ENCODE measurements around the gene TOX2. TPM values are rescaled to one million over a fixed set of nuclear protein-coding genes. Genes with fewer than 3 reads are reported as not detected.

Gene TOX2
- total RNA-seq, 1 experiment from 2014 or later, result 117 TPM

- no TSS peak for BruUV-seq (replicated peaks)
- Histone ChIP-seq H3K4me1 (ENCODE audit: insufficient read depth, low read length, poor library complexity, severe bottlenecking) (peaks cover 86% of the 10 kb centered on the region), H3K9me3 (ENCODE audit: low read depth, low read length, poor library complexity, severe bottlenecking) (no peaks in the 10 kb centered on the region), H3K27ac (ENCODE audit: low read depth, low read length, poor library complexity, severe bottlenecking) (peak overlapping the region; percentile 78), H3K36me3 (ENCODE audit: insufficient read depth, low read length, poor library complexity, severe bottlenecking) (no peaks in the 10 kb centered on the region), H3K4me3 (ENCODE audit: low read depth, low read length, poor library complexity, severe bottlenecking) (peak overlapping the region; percentile 4), H3K27me3 (replicated peaks; ENCODE audit: insufficient read depth, low read depth, low read length, poor library complexity) (no peaks in the 10 kb centered on the region)
- no peak for DNase-seq (ENCODE audit: low spot score)
- POLR2A ChIA-PET (ENCODE audit: low non-redundant PET), result no interaction called here
- no peak for TF ChIP-seq CTCF (conservative IDR thresholded peaks at IDR 0.05; ENCODE audit: low read depth, low read length)
- TF ChIP-seq EZH2 (IDR thresholded peaks at IDR 0.05; ENCODE audit: borderline replicate concordance, low read depth, low read length, poor library complexity, severe bottlenecking), result no peak
- intact Hi-C loops (cut with micrococcal nuclease; ENCODE audit: unreplicated experiment), result no loop called here
- CTCF ChIA-PET, result no interaction called here
These were observed 25.1 kb downstream of the TOX2 start for GRCh38 chr20:43939762-43940121.

GRCh38 chr20:43940518-43941225 lies 26.0 kb downstream of the TOX2 start:
- no peaks in the 10 kb centered on the region for H3K36me3 ChIP-seq (ENCODE audit: insufficient read depth, low read length, poor library complexity, severe bottlenecking)
- H3K4me1 ChIP-seq (ENCODE audit: insufficient read depth, low read length, poor library complexity, severe bottlenecking), result peaks cover 93% of the 10 kb centered on the region
- no peak for DNase-seq (ENCODE audit: low spot score)
- H3K9me3 ChIP-seq (ENCODE audit: low read depth, low read length, poor library complexity, severe bottlenecking), result no peaks in the 10 kb centered on the region
- H3K27ac ChIP-seq (ENCODE audit: low read depth, low read length, poor library complexity, severe bottlenecking), result peak overlapping the region; percentile 78
- H3K4me3 ChIP-seq (ENCODE audit: low read depth, low read length, poor library complexity, severe bottlenecking), result no peak overlapping the region
- CTCF ChIA-PET, result no interaction called here
- H3K27me3 ChIP-seq (replicated peaks; ENCODE audit: insufficient read depth, low read depth, low read length, poor library complexity), result no peaks in the 10 kb centered on the region
- BruUV-seq (replicated peaks), result no TSS peak
- POLR2A ChIA-PET (ENCODE audit: low non-redundant PET), result no interaction called here
- intact Hi-C loops (cut with micrococcal nuclease; ENCODE audit: unreplicated experiment), result no loop called here
- TF ChIP-seq EZH2 (IDR thresholded peaks at IDR 0.05; ENCODE audit: borderline replicate concordance, low read depth, low read length, poor library complexity, severe bottlenecking), result no peak
- TF ChIP-seq CTCF (conservative IDR thresholded peaks at IDR 0.05; ENCODE audit: low read depth, low read length), result no peak

- intact Hi-C loops (cut with micrococcal nuclease; ENCODE audit: unreplicated experiment), result no loop called here
- H3K9me3 ChIP-seq (ENCODE audit: low read depth, low read length, poor library complexity, severe bottlenecking), result no peaks in the 10 kb centered on the region
- POLR2A ChIA-PET (ENCODE audit: low non-redundant PET), result interaction anchor here (0.5 kb wide), 1 partner anchor 250 kb away, joined by 5 read pairs; no protein-coding TSS in a partner anchor
- H3K36me3 ChIP-seq (ENCODE audit: insufficient read depth, low read length, poor library complexity, severe bottlenecking), result no peaks in the 10 kb centered on the region
- H3K4me3 ChIP-seq (ENCODE audit: low read depth, low read length, poor library complexity, severe bottlenecking), result no peak overlapping the region
- TF ChIP-seq EZH2 (IDR thresholded peaks at IDR 0.05; ENCODE audit: borderline replicate concordance, low read depth, low read length, poor library complexity, severe bottlenecking) (no peak), CTCF (conservative IDR thresholded peaks at IDR 0.05; ENCODE audit: low read depth, low read length) (no peak)
- H3K4me1 ChIP-seq (ENCODE audit: insufficient read depth, low read length, poor library complexity, severe bottlenecking), result peaks cover 94% of the 10 kb centered on the region
- CTCF ChIA-PET, result interaction anchor here (0.7 kb wide), 1 partner anchor 15 kb away, joined by 7 read pairs; no protein-coding TSS in a partner anchor
- TSS peak; percentile 75 for BruUV-seq (replicated peaks)
- H3K27me3 ChIP-seq (replicated peaks; ENCODE audit: insufficient read depth, low read depth, low read length, poor library complexity), result no peaks in the 10 kb centered on the region
- H3K27ac ChIP-seq (ENCODE audit: low read depth, low read length, poor library complexity, severe bottlenecking), result peak overlapping the region; percentile 77
- peak; percentile 24 for DNase-seq (ENCODE audit: low spot score)
These were observed 27.0 kb downstream of the TOX2 start for GRCh38 chr20:43941476-43942200.

All from A673 (cell line).